Thyroid gland (tissue), 4 donors: ENCODE results near the gene HNRNPA3. TPM values are rescaled to one million over a fixed set of nuclear protein-coding genes. Genes with fewer than 3 reads are reported as not detected.

Experiments
- DNase-seq, 2 donors: peaks; one replicate each; pipeline ENCODE4 v3.0.0-alpha.2; 2019
- H3K27ac ChIP-seq, 3 donors: fragments of 200-600 bp; sonication (generic); 1 replicate in 2 of 3; 2 replicates in 1 of 3; pipeline ENCODE4 v1.5.1; 2016 to 2019; ENCODE audit warnings: mild to moderate bottlenecking in 1 of 3, moderate library complexity in 1 of 3
- H3K27me3 ChIP-seq: fragments of 200-600 bp; sonication (generic); one replicate; pipeline ENCODE4 v1.5.1; 2019
- H3K36me3 ChIP-seq, 2 donors: fragments of 200-600 bp; sonication (generic); one replicate each; pipeline ENCODE4 v1.5.1; 2016 to 2019
- H3K4me1 ChIP-seq, 2 donors: fragments of 200-600 bp; sonication (generic); one replicate each; pipeline ENCODE4 v1.5.1; 2017 to 2019
- H3K4me3 ChIP-seq, 3 donors: fragments of 200-600 bp; sonication (generic); replicated peaks in 1 of 3; 1 replicate in 2 of 3; 2 replicates in 1 of 3; pipeline ENCODE4 v1.5.1; 2016; ENCODE audit warnings: mild to moderate bottlenecking in 1 of 3
- H3K9me3 ChIP-seq: fragments of 200-600 bp; sonication (generic); one replicate; pipeline ENCODE4 v1.5.1; 2017
- POLR2A ChIP-seq, 2 donors: fragments of 450-650 bp; IDR thresholded peaks; one replicate each; pipeline ENCODE4 v1.6.1; 2017; ENCODE audit warnings: antibody characterized with exemption in 2 of 2, mild to moderate bottlenecking in 2 of 2, moderate library complexity in 1 of 2
- WGBS, 2 donors: methylation state at CpG; one replicate each; pipeline ENCODE4 v1.1.5; 2017; 5-methylcytosine and 5-hydroxymethylcytosine counted together
- intact Hi-C: fragments of 100-400 bp; cut with DNase I; formaldehyde crosslinking; loops from one replicate; pipeline ENCODE4 v1.15.1; 2023
- total RNA-seq, 4 donors: library from RNA; depleted of rRNA; stranded (reverse); fragments of >200 nt; gene quantifications; one replicate each; pipeline ENCODE4 v1.2.3, GENCODE V29; 2016
- TF ChIP-seq, protein P1 (sequence below), 6 experiments: fragments of 200-600 bp in 3 of 6; fragments of 450-650 bp in 3 of 6; sonication (generic) in 3 of 6; IDR thresholded peaks; one replicate each; pipeline ENCODE4 v1.5.1; 2016 to 2019; ENCODE audit warnings: antibody characterized with exemption in 6 of 6, mild to moderate bottlenecking in 2 of 6, inconsistent platforms in 1 of 6, moderate library complexity in 1 of 6

The HNRNPA3 gene
- total RNA-seq, 4 donors from 2014 or later = 80.3 to 115 (median 82.3) TPM

DNA sequence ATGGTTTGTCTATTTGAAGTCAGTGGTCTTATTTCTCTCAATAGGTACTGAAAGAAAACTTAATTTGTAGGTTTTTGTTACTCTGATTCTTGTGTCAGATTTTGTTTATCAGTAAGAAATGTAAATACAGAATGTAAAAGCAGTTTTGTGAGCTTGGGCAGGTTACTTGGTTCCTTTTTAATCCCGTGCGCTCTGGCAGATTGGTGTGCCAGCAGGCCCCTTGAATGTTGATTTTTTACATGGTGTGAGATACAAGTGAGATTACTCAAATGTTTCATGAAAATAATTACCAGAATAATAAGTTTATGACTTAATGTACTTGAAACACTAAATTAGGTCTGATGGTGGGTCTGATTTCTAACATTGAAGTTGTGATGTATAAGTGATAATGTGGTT is 13.4 kb downstream of the HNRNPA3 start:
- H3K9me3 ChIP-seq = no peaks in the 10 kb centered on the region
- intact Hi-C loops = no loop called here
- no peak overlapping the region for H3K27ac ChIP-seq
- TF ChIP-seq, protein P1, sequence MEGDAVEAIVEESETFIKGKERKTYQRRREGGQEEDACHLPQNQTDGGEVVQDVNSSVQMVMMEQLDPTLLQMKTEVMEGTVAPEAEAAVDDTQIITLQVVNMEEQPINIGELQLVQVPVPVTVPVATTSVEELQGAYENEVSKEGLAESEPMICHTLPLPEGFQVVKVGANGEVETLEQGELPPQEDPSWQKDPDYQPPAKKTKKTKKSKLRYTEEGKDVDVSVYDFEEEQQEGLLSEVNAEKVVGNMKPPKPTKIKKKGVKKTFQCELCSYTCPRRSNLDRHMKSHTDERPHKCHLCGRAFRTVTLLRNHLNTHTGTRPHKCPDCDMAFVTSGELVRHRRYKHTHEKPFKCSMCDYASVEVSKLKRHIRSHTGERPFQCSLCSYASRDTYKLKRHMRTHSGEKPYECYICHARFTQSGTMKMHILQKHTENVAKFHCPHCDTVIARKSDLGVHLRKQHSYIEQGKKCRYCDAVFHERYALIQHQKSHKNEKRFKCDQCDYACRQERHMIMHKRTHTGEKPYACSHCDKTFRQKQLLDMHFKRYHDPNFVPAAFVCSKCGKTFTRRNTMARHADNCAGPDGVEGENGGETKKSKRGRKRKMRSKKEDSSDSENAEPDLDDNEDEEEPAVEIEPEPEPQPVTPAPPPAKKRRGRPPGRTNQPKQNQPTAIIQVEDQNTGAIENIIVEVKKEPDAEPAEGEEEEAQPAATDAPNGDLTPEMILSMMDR (IDR thresholded peaks at IDR 0.05) = no peak
- no peak for TF ChIP-seq POLR2A (IDR thresholded peaks at IDR 0.05)
- no peaks in the 10 kb centered on the region for H3K27me3 ChIP-seq
- peaks cover 0 to 9% of the 10 kb centered on the region in 2 donors for H3K4me1 ChIP-seq
- H3K4me3 ChIP-seq = no peak overlapping the region
- no peak for DNase-seq
- peaks cover 25 to 34% of the 10 kb centered on the region in 2 donors for H3K36me3 ChIP-seq
- 92 to 93% methylated on average over 2 of the region's 2 CpGs for WGBS, 2 donors

DNA sequence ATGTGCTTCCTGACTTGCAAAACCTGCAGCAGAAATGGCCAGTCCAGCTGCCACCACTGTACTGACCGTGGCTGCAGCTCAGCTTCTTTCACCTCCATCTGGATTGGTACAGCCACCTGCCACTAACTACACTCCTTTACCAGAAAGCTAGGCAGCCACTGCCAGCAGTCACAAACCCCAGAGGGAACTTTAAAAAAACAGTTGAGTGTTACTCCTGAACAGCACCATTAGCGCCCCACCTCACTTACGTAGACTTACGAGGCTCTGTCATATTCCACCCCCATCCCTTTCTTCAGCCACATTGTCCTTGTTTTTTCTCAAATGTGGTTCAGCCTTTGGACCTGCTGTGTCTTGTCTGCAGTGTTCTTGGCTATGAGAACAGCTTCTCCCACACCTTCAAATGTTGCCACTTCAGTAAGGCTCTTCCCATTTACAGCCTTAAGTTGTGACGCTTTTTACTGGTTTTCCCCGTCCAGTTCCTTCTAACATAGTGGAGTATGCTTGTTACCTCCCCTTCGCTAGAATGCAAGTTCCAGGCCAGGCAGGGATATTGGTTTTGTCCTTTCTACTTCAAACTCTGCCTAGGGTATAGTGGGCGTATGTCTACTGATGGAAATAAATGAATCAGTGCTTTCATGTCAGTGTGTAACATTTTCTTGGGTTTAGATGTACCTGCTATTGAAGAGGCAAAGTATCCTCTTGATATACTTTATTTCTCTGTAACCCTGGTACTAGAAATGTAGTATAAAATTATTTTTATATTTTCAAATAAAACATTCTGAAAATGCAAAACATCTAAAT is 17.0 kb downstream of the HNRNPA3 start:
- TF ChIP-seq, protein P1 (IDR thresholded peaks at IDR 0.05) = no peak
- peak in 1 of 2 donors; percentile 5 for TF ChIP-seq POLR2A (IDR thresholded peaks at IDR 0.05)
- Histone ChIP-seq H3K27me3 (no peaks in the 10 kb centered on the region), H3K4me3 (no peak overlapping the region), H3K4me1 (peaks cover 0 to 30% of the 10 kb centered on the region in 2 donors), H3K27ac (no peak overlapping the region), H3K36me3 (peaks cover 42 to 45% of the 10 kb centered on the region in 2 donors), H3K9me3 (no peaks in the 10 kb centered on the region)
- intact Hi-C loops = no loop called here
- WGBS, 2 donors = 92 to 93% methylated on average over 8 of the region's 8 CpGs
- DNase-seq = no peak

DNA sequence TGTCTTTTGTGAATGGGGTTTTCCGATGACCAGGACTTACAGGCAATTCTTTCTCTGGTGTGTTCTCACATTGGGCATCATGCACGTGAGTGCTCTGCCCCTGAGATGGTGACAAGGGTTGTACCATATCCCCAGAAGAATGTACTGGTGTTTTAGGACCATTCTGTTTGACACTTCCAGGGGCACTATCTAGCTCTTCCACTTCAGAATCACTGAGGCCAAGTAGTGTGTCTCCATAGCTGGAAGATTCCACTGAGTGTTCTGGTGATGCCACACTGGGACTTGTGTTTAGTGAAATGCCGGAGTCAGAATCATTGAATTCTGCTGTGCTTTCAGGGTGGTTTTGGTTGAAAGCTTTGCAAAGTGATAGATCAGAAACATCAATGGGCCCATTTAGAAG is 18.7 kb downstream of the HNRNPA3 start:
- Histone ChIP-seq H3K36me3 (peaks cover 42 to 43% of the 10 kb centered on the region in 2 donors), H3K4me3 (no peak overlapping the region), H3K27ac (peak overlapping the region in 1 of 3 donors; percentile 15), H3K9me3 (no peaks in the 10 kb centered on the region), H3K4me1 (peaks cover 0 to 35% of the 10 kb centered on the region in 2 donors), H3K27me3 (no peaks in the 10 kb centered on the region)
- TF ChIP-seq, protein P1 (IDR thresholded peaks at IDR 0.05) = no peak
- no peak for TF ChIP-seq POLR2A (IDR thresholded peaks at IDR 0.05)
- WGBS, 2 donors = 97 to 100% methylated on average over 3 of the region's 3 CpGs
- intact Hi-C loops = no loop called here
- no peak for DNase-seq

DNA sequence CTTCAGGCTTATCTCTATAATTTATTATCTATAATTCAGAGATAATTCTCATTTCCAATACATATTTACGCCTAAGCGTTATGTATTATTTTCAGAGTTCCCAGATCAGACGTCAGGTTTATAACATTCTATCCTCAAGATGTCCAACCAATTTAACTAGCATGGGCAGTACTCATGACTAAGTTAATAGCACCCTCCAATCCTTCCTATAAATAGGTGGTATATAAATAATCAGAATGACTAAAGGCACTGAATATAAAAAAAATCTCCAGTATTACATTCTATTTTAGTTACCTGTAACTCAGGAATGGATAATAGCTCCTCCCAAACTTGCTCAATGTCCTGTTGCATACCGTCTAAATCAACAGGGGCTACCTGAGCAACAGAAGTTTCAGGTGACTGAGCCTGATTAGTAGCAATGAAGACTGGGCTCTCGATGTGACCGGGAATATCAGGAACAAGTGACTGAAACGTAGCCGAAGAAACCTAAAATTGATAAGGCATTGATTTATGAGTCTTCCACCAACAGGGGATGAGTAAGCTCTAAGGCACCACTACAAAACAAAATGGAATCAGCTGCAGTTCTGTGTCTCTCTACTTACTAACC is 19.6 kb downstream of the HNRNPA3 start:
- TF ChIP-seq, protein P1 (IDR thresholded peaks at IDR 0.05) = no peak
- no peak for TF ChIP-seq POLR2A (IDR thresholded peaks at IDR 0.05)

DNA sequence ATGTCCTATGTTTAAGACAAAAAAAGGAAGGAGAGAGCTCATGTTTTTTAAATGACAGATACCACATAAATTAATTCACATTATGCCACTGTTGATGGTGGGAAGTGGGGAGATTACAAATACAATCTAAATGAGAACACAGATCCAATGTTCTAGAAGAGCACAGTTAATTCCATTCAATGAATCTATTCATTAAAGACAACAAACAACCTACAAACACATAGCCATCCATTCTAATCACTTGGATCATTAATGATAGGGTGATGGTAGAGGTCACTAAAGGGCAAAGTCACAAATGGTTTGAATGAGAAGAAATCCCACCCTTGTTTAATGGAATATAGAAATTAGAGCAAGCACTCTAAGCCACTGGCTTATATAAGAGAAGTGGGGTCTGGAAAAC is 21.7 kb downstream of the HNRNPA3 start:
- H3K9me3 ChIP-seq = no peaks in the 10 kb centered on the region
- intact Hi-C loops = no loop called here
- no peak for TF ChIP-seq POLR2A (IDR thresholded peaks at IDR 0.05)
- TF ChIP-seq, protein P1 (IDR thresholded peaks at IDR 0.05) = no peak
- H3K27ac ChIP-seq = no peak overlapping the region
- peaks cover 23 to 51% of the 10 kb centered on the region in 2 donors for H3K4me1 ChIP-seq
- peaks cover 42 to 43% of the 10 kb centered on the region in 2 donors for H3K36me3 ChIP-seq
- no peaks in the 10 kb centered on the region for H3K27me3 ChIP-seq
- H3K4me3 ChIP-seq = no peak overlapping the region
- no peak for DNase-seq

More for the DNA sequence above, 19.6 kb downstream of the HNRNPA3 start:
- intact Hi-C loops = no loop called here
- no peaks in the 10 kb centered on the region for H3K27me3 ChIP-seq
- H3K4me1 ChIP-seq = peaks cover 4 to 41% of the 10 kb centered on the region in 2 donors
- H3K27ac ChIP-seq = peak overlapping the region; percentile 35 to 45 (median 43)
- peaks cover 42 to 43% of the 10 kb centered on the region in 2 donors for H3K36me3 ChIP-seq
- no peaks in the 10 kb centered on the region for H3K9me3 ChIP-seq
- H3K4me3 ChIP-seq = no peak overlapping the region
- WGBS, 2 donors = 65 to 68% methylated on average over 8 of the region's 8 CpGs
- DNase-seq = peak in 1 of 2 donors; percentile 29
